UCSD-AML1 (cell line): Measurements from ENCODE around the gene NF1.

Experiments
- DNase-seq: peaks from one replicate; lab custom pipeline; 2025; ENCODE audit not compliant: unreplicated experiment; lab: John Stamatoyannopoulos, UW

Gene NF1

GRCh38 chr17:31418773-31419350 is 324.1 kb downstream of the NF1 start:
- no peak for DNase-seq

GRCh38 chr17:31422443-31422842 is 327.7 kb downstream of the NF1 start:
- no peak for DNase-seq

GRCh38 chr17:31424944-31425281 is 330.1 kb downstream of the NF1 start:
- no peak for DNase-seq

GRCh38 chr17:31425282-31426040 is 330.7 kb downstream of the NF1 start:
- no peak for DNase-seq
